ENCODE measurements around the gene UBE2S.
"Not testable (repeated sequence)": the region's sequence is repeated elsewhere in the genome, so short reads cannot be mapped to it uniquely, and the experiment has no call there.

Gene UBE2S

DNA sequence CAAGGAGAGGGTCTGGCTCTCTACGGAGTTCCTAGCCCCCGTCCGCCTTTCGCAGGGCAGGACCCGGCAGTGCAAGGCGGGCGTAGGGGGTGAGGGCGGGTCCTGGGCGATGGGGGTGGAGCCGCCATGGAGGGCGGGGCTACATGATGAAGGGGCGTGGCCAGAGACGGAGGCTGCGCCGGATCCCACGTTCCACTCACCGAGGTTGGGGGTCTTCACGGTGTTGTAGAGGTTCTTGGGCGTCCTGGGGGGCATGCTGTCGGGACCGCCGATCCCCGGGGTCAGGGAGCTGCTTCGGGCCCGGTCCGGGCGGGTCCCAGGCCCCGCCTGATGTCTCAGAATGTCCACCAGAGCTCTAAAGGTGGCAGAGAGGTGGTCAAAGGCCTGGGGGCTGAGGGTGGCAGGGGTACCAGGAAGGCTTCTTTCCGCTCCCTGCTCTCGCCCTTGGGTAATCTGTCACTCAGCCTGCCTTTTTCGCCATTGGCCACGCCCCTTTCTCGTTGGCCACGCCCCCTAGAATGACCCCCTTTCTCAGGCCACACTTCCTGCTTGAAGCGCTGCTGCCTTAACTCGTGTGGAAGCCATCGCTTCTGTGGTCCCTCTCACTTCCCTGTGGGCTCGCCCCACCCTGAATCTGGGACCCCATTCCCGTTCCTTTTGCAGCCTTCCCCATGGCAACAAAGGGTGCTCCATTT lies 33.0 kb upstream of the UBE2S start:
- no peak for DNase-seq (ENCODE audit: low read depth)

GRCh38 chr19:55439052-55439451 lies 31.5 kb upstream of the UBE2S start:
- no peak for DNase-seq (ENCODE audit: low read depth)

- no peak for DNase-seq (ENCODE audit: low read depth)
These were observed 29.8 kb upstream of the UBE2S start for GRCh38 chr19:55437410-55437809.

GRCh38 chr19:55436847-55437246 lies 29.3 kb upstream of the UBE2S start:
- no peak for DNase-seq (ENCODE audit: low read depth)

DNA sequence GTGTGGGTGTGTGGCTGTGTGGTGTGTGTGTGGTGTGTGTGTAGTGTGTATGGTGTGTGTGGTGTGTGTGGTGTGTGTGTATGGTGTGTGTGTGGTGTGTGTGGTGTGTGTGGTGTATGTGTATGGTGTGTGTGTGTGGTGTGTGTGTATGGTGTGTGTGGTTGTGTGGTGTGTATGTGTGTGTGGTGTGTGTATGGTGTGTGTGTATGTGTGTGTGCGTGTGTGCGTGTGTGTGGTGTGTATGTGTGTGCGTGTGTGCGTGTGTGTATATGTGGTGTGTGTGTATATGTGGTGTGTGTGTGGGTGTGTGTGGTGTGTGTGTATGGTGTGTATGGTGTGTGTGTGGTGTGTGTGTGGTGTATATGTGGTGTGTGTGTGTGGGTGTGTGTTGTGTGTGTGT lies 27.4 kb upstream of the UBE2S start:
- DNase-seq (ENCODE audit: low read depth), result no peak

GRCh38 chr19:55434356-55434919 lies 26.9 kb upstream of the UBE2S start:
- DNase-seq (ENCODE audit: low read depth), result no peak

DNA sequence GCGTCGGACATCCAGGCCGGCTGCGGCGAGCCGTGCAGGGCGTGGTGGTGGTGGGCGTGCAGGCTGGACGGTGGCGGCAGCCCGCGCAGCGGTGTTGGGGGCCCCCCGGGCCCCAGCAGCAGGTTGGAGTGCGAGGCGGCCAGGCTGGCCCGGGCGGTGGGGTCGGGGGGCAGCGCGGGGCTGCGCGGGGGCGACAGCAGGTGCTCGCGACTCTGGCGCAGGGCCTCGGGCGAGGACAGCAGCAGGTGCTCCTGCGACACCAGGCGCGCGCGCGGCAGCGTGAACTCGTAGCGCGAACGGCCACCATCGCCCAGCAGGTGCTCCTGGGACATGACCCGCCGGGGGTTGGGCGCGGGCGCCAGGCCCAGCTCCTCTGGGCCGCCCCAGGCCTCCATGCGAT lies 25.7 kb upstream of the UBE2S start:
- DNase-seq (ENCODE audit: low read depth), result no peak

- no peak for DNase-seq (ENCODE audit: low read depth)
These were observed 24.8 kb upstream of the UBE2S start for GRCh38 chr19:55432241-55432959.

- no peak for DNase-seq (ENCODE audit: low read depth)
These were observed 23.6 kb upstream of the UBE2S start for GRCh38 chr19:55431183-55431582.

DNA sequence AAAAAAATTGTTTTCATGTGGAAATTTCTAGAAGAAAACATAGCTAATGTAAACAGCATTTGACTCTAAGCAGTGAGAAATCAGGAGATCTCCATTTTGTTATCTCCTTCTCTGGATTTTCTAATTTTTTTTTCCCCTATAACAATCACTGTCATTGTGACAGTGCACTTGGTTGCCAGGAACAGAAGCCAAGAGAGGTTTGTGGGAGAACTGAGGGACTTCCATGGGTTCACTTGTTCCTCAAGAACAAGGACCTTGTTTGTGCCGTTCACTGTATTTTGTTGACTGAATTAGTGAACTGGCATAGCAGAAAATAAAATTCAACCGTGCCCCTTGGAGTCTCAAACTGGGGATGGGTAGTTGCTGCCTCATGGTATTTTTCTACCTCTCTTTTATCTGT lies 18.5 kb upstream of the UBE2S start:
- no peak for DNase-seq (ENCODE audit: low read depth)

DNA sequence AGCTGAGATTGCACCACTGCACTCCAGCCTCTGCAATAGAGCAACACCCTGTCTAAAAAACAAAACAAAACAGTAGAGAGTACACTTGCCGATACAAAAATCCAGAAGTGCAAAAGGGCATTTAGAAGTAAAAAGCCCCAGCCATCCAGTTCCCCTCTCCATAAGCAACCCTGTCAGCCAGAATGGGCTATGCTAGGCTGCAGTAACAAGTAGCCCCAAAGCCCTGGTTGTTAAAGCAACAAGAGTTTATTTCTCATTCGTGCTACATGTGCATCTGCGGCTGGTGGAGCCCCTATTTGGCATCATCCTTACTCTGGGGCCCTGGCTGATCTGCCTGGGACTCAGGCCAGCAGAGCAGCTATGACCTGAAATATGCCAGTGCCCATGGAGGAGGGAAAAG lies 16.9 kb upstream of the UBE2S start:
- no peak for DNase-seq (ENCODE audit: low read depth)

- DNase-seq (ENCODE audit: low read depth), result no peak
These were observed 15.8 kb upstream of the UBE2S start for GRCh38 chr19:55423225-55424005.

DNA sequence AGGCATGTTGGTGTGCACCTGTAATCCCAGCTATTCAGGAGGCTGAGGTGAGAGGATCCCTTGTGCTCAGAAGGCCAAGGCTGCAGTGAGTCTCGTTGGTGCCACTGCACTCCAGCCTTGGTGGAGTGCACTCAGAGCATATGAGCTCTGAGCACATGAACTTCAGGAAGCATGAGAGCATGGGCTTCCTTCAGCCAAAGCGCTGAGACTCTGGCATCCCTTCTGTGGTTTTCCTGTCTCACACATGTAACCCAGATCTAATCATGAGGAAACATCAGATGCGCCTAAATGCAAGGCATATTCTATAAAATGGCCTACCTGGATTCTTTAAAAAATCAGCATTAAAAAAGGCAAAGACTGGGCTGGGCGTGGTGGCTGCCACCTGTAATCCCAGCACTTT lies 13.7 kb upstream of the UBE2S start:
- not testable (repeated sequence) for DNase-seq (ENCODE audit: low read depth)

DNA sequence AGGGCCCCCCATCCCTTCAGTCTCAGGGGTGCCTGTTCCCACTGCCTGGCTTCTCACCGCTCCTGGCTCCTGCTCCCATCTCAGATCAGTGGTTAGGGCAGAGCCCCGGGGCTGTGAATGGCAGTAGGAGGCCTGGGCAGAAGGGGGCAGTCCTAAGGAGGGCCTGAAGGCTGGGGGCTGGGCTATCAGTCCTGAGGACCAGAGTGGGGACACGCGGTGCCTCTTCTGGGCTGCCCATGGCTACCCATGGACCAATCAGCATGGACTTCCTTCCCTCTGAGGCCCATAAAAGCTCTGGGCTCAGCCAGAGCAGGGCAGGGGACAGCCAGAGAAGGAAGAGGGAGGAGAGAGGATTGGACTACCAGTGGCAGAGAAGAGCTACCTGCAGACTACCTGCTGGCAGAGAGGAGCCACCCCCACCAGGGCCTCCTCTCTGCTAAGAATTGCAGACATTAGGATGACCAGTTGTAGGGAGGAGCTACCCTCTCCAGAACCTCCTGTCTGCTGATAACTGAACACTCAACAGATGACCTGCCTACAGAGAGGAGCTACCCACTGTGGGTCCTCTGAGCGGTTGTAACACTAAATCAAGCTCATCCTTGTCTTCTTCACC lies 12.1 kb upstream of the UBE2S start:
- DNase-seq (ENCODE audit: low read depth), result no peak

- DNase-seq (ENCODE audit: low read depth), result no peak
These were observed 11.5 kb upstream of the UBE2S start for GRCh38 chr19:55419103-55419502.

- no peak for DNase-seq (ENCODE audit: low read depth)
These were observed 10.6 kb upstream of the UBE2S start for GRCh38 chr19:55418185-55418584.

- no peak for DNase-seq (ENCODE audit: low read depth)
These were observed 2.6 kb upstream of the UBE2S start for GRCh38 chr19:55410168-55410567.

GRCh38 chr19:55409179-55409578 lies 1.6 kb upstream of the UBE2S start:
- DNase-seq (ENCODE audit: low read depth), result not testable (repeated sequence)

DNA sequence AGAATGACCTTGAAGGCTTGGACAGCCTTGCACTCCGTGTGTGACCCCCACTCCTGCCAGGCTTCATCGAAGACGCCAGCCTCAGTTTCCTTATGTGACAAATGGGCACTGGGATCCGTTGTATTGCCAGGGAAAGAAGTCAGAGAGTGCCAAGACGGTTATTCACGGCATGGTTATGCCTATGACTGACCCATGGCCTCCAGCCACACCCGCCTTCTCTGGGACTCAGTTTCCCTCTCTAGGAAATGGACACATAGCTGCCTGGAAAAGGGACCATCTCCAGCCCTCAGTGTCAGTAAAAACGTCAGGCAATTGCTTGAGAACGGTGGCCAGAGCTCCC lies 915 bp upstream of the UBE2S start:
- no peak for DNase-seq (ENCODE audit: low read depth)

DNA sequence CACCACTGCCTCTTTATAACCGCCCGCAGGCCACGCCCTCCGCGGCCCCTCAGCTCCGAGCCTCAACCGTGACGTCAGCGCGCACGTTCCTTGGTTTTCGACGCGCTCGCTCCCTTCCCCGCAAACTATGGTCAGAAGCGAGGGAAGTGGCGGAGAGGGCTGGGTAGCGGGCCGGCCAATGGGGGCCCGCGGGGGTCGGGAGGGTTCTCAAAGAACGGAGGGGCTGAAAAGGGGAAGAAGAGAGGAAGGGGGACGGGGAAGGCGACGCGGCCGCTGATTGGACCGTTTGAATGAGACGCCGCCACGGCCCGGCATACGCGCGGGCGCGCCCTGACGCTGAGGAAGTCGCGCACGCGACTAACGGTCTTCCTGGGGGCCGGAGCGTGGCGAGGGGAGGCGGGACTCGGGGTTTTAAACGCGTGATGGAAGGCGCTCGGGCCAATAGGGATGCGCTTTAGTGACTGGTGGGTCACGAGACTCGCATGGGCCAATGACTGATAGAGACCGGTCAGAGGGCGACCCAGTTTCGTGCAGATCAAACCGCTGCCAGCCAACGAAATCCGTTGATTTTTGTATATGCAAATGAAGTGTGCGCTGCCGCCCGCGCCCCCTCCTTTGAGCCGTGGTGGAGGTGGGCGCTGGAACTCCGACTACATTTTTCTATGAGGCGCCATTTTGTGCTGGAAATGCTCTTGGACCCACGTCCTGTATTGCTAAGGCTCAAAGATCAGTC lies 378 bp upstream of the UBE2S start:
- DNase-seq (ENCODE audit: low read depth), result peak; percentile 95

DNA sequence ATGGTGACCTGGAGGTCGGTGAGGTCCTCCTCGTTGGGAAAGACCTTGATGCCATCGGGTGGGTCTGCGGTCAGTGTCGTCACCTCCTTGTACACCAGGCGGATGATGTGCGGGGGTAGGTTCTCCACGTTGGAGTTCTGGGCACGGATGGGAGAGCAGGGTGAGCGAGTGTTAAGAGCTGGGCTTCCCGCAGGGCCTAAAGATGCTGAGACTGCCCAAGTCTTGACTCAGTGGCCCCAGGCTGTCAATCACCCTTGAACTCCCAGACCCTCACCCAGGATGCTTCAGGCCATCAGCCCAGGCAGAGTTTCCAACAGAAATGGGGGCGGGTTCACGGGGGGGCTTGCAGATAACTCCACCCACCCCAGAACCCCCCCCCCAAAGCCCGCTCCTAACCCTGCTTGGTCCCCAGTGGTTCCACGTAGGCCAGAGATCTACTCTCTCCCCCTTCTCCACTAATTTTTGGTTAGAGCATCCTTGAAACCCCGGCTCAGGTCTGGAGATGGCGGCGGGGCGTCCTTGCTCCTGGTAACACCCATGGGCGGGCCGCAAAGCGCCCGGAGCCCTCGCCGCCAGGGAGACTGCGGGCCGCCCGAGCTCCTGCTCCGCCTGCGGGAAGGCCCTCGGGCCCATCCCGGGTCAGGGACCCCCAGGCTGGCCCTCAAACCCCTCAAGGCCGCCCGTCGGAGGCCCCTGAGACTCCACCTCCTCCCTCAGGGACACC lies 600 bp downstream of the UBE2S start:
- DNase-seq (ENCODE audit: low read depth), result no peak
